ENCODE results near the gene STOX2.
"Not testable (repeated sequence)": the region's sequence is repeated elsewhere in the genome, so short reads cannot be mapped to it uniquely, and the experiment has no call there.

The STOX2 gene

GRCh38 chr4:183941964-183942363 is 36.9 kb downstream of the STOX2 start:
- DNase-seq (ENCODE audit: low read depth) = no peak
- H3K4me3 ChIP-seq (replicated peaks; ENCODE audit: low read depth, low read length) = no peak overlapping the region
- TF ChIP-seq CTCF (IDR thresholded peaks at IDR 0.05; ENCODE audit: low read length, missing control alignments) = no peak

GRCh38 chr4:183945741-183946140 is 40.6 kb downstream of the STOX2 start:
- DNase-seq (ENCODE audit: low read depth) = no peak
- no peak overlapping the region for H3K4me3 ChIP-seq (replicated peaks; ENCODE audit: low read depth, low read length)
- TF ChIP-seq CTCF (IDR thresholded peaks at IDR 0.05; ENCODE audit: low read length, missing control alignments) = no peak

GRCh38 chr4:183950536-183950935 is 45.4 kb downstream of the STOX2 start:
- DNase-seq (ENCODE audit: low read depth) = no peak
- no peak overlapping the region for H3K4me3 ChIP-seq (replicated peaks; ENCODE audit: low read depth, low read length)
- TF ChIP-seq CTCF (IDR thresholded peaks at IDR 0.05; ENCODE audit: low read length, missing control alignments) = no peak

- not testable (repeated sequence) for DNase-seq (ENCODE audit: low read depth); H3K4me3 ChIP-seq (replicated peaks; ENCODE audit: low read depth, low read length)
Observed at GRCh38 chr4:183952652-183953051, 47.5 kb downstream of the STOX2 start.

GRCh38 chr4:183959319-183960045 is 54.4 kb downstream of the STOX2 start:
- H3K4me3 ChIP-seq (replicated peaks; ENCODE audit: low read depth, low read length) = no peak overlapping the region
- no peak for DNase-seq (ENCODE audit: low read depth)
- TF ChIP-seq CTCF (IDR thresholded peaks at IDR 0.05; ENCODE audit: low read length, missing control alignments) = no peak

GRCh38 chr4:183960046-183960420 is 54.9 kb downstream of the STOX2 start:
- no peak for TF ChIP-seq CTCF (IDR thresholded peaks at IDR 0.05; ENCODE audit: low read length, missing control alignments)
- H3K4me3 ChIP-seq (replicated peaks; ENCODE audit: low read depth, low read length) = no peak overlapping the region
- peak; percentile 64 for DNase-seq (ENCODE audit: low read depth)

- H3K4me3 ChIP-seq (replicated peaks; ENCODE audit: low read depth, low read length) = no peak overlapping the region
- TF ChIP-seq CTCF (IDR thresholded peaks at IDR 0.05; ENCODE audit: low read length, missing control alignments) = no peak
- no peak for DNase-seq (ENCODE audit: low read depth)
Observed at GRCh38 chr4:183960962-183961541, 55.9 kb downstream of the STOX2 start.
